CMK (cell line): ENCODE data around the gene MMP15.
A peak's percentile ranks its signal among the peaks of the same experiment; 100 is the strongest.
"Not testable (repeated sequence)": the region's sequence is repeated elsewhere in the genome, so short reads cannot be mapped to it uniquely, and the experiment has no call there.

ENCODE experiments used
- DNase-seq: peaks from one replicate; pipeline ENCODE4 v3.0.0-alpha.2; 2010; ENCODE audit warnings: low read depth

The MMP15 gene

GRCh38 chr16:58086381-58087208 is 61.0 kb downstream of the MMP15 start:
- no peak for DNase-seq

- no peak for DNase-seq
These were observed 61.8 kb downstream of the MMP15 start for GRCh38 chr16:58087209-58087913.

GRCh38 chr16:58088091-58088490 is 62.5 kb downstream of the MMP15 start:
- DNase-seq: no peak

- not testable (repeated sequence) for DNase-seq
These were observed 64.8 kb downstream of the MMP15 start for GRCh38 chr16:58090396-58090795.

- no peak for DNase-seq
These were observed 68.5 kb downstream of the MMP15 start for GRCh38 chr16:58094026-58094425.

GRCh38 chr16:58094791-58095574 is 69.4 kb downstream of the MMP15 start:
- DNase-seq: peak; percentile 35

- DNase-seq: not testable (repeated sequence)
These were observed 70.0 kb downstream of the MMP15 start for GRCh38 chr16:58095575-58095960.

- no peak for DNase-seq
These were observed 70.7 kb downstream of the MMP15 start for GRCh38 chr16:58096249-58096648.
